Smooth muscle cell of the brain vasculature (primary cell): ENCODE measurements around the gene H3-3A.
"Not testable (repeated sequence)": the region's sequence is repeated elsewhere in the genome, so short reads cannot be mapped to it uniquely, and the experiment has no call there.

Experiments used
- DNase-seq: peaks from one replicate; pipeline ENCODE4 v3.0.0-alpha.2; 2012; ENCODE audit warnings: low read depth, low spot score

H3-3A gene

DNA sequence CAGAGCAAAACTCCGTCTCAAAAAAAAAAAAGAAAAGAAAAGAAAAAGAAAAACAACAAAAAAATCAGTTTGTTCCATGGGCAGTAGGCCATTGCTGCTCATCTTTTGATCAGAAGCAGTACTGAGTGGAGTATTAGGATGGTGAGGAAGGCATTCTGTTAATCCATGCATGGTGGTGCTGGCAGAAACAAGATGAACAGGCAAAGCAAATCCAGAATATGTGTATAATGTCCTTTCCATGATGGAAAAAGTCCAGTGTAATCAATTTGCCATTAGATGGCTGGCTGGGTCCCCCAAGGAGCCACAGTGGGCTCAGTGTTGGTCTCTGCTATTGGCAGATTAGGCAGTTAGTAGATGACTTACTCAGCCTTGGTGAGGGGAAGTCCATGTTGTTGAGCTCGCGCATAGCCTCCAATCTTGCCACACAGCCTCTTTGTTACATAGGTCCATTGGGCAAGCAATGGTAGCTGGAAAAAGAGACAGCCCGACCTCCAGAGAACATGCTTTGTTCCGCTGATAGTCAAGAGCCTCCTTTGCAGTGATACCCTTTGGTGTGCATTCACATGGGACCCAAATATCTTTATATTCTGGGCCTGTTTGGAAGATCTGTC lies 23.3 kb downstream of the H3-3A start:
- no peak for DNase-seq

DNA sequence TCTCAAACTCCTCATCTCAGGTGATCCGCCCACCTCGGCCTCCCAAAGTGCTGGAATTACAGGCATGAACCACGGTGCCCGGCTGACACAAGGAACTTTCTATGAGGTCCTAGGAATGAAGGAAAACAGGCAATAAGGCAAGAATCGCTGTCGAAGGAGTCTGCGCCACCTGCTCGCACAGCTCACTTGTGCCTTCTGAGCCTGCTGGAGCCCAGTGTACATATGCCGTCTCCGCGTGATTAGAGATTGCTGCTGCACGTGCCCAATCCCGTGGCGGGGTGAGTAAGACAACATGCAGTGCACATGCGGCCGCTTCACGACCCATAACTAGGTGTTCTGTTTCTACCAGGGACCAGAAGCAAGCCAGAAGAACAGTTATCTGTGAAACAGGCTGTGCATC lies 24.3 kb downstream of the H3-3A start:
- no peak for DNase-seq

DNA sequence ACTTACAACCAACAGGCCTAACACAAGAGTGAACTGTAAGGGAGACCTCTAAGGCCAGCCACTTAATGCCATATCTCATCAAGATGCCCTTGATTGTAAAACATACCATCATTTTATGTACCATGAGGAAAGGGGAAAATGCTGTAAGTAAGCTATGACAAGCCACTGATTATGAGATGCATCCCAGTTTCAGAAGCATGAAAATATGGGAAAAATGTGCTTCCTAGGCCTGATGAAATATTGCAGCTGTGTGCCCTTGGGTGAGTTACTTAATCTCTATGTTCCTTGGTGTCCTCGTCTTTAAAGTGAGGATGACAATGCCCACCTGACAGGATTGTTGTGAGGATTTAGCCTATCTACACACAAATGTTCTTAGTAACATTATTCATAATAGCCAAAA lies 28.9 kb downstream of the H3-3A start:
- no peak for DNase-seq

DNA sequence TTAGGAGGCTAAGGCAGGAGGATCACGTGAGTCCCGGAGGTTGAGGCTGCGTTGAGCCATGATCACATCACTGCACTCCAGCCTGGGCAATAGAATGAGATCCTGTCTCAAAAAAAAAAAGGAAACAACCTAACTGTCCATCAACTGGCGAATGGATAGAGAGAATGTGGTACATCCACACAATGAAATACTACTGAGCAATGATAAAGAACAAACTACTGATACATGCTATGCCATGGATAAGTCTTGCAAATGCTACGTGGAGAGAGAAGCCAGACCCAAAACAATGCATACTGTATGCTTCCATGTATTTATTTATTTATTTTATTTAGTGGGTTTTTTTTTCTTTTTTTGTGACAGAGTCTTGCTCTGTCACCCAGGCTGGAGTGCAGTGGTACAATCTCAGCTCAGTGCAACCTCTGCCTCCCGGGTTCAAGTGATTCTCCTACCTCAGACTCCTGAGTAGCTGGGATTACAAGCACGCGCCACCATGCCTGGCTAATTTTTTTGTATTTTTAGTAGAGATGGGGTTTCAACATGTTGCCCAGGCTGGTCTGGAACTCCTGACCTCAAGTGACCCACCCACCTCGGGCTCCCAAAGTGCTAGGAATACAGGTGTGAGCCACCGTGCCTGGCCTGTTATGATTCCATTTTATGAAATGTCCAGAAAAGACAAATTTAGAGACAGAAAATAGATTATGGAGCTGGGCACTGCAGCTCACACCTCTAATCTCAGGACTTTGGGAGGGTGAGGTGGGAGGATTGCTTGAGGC lies 29.7 kb downstream of the H3-3A start:
- not testable (repeated sequence) for DNase-seq

DNA sequence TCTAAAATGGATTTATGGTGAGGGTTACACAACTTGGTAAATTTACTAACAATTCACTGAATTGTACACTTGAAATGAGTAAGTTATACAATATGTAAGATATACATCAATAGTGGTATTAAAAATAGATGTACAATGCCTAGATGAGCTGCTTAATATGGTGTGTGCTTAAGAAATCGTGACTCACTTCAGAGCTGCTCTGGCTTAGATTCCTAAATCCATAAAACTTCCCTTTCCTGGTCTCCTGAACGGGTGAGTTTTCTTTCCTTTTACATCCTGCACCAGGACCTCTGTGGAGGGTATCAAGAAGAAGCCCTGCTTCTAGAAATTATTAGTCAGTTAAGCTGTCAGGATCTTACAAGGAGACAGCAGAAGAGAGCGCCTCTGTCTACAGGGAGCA lies 30.4 kb downstream of the H3-3A start:
- no peak for DNase-seq

DNA sequence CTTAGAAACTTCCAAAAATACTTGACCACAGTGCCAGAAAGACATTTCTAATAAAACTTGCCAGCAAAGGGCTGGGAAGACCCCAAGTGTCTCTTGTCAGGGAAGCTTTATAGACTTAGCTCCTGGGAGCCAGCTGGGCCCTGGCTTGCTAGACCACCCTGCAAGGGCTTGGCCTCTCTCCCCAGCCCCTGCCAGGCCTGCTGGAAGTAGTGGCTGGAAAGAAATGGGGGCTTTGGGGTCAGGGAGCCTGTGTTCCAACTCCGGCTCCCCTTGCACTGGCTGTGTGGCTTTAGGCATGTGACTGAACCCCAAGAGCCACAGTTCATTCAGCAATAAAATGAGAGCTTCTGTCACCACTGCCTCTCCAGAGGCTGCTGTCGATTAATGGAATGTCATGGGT lies 31.1 kb downstream of the H3-3A start:
- no peak for DNase-seq

DNA sequence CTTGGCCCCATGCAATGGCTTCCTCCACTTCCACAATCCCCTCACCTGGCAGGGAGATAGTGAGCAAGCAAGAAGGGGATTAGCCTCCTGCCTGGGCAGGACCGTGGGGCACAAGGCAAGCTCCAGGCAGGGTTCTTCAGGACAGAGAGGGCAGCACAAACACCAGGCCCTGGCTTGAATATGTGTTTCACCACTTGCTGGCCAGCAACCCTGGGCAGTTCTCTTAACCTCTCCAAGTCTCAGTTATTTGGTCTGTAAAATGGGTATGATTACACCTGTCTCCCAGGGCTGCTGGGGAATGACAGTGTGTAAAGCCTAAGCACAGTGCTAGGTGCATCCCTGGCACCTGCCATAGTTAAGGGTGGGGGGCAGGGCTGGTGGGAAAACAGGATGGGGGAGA lies 31.9 kb downstream of the H3-3A start:
- no peak for DNase-seq

DNA sequence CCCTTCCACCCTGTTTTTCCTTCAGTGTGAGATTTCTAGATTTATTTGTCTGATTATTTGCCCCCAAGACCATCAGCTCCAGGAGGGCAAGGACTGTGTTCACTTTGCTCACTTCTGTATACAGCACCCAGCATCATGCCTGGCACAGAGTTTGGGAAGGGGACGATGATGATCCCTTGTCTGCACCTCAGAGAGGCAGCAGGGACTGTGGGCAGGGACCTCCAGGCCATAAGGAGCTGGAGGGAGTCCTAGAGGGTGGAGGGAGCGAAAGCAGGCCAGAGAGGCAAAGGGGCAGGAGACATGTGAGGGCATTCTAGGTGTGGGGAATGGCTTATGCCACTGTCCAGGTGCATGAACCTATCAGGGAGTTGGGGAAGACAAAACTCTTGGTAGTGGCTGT lies 32.8 kb downstream of the H3-3A start:
- no peak for DNase-seq

DNA sequence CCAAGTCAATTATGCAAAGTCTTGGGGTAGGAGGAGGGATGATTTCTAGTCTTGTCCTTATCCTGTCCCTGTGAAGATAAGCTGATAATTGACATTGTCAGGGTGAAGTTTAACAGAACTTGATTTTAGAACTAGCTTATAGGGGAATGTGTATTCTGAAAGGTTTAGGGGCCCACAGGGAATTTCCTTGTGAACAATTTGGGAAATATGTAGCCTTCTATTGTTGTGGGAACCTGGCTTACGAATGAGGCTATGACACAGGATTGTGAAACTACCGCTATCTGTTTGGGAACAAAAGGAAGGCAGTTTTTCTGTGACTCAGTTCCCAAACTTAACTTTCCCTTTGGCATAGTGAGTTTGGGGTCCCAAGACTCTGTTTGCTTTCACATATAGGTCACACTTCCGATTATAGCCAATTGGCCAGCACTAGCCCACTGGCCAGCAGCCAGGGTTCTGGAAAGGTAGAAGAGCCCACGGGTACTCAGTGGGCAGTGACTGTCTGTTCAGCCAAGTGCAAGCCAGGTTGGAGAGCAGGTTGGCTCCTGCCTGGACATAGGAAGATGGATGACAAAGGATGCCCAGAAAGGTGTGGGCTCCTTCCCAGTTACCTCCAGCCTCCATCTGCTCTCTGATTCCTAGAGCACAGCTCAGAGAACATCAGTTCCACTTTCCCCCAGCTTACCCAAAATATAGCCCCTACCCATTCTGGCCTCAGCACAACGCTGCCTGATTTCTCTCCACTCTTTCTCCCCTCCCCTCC lies 35.5 kb downstream of the H3-3A start:
- no peak for DNase-seq

DNA sequence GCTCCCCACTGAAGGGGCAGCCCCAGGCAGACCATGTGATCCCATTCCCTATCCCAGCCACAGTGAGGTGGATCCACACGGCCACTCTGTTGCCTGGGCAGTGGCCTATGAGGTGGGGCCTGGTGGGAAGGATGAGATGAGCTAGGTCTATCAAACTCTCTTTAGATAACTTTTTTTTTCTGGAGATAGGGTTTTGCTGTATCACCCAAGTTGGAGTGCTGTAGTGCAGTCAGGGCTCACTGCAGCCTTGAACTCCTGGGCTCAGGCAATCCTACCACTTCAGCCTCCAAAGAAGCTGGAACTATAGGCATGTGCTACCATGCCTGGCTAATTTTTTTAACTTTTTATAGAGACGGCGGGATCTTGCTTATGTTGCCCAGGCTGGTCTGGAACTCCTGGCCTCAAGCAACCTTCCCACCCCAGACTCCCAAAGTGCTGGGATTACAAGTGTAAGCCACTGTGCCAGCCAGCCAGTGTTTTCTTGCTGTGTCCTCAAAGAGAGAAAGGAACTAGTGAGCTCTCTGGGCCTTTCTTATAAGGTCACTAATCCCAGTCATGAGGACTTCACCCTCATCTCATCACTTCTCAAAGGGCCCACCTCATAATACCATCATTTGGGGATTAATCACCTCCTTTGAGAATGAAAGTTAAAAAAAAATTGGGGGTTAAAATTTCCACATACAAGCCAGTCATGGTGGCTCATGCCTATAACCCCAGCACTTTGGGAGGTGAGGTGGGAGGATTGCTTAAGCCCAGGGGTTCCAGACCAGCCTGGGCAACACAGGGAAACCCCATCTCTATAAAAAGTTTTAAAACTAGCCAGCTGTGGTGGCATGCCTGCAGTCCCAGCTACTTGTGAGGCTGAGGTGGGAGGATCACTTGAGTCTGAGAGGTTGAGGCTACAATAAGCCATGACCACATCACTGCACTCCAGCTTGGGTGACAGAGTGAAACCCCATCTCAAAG lies 36.6 kb downstream of the H3-3A start:
- DNase-seq = no peak

DNA sequence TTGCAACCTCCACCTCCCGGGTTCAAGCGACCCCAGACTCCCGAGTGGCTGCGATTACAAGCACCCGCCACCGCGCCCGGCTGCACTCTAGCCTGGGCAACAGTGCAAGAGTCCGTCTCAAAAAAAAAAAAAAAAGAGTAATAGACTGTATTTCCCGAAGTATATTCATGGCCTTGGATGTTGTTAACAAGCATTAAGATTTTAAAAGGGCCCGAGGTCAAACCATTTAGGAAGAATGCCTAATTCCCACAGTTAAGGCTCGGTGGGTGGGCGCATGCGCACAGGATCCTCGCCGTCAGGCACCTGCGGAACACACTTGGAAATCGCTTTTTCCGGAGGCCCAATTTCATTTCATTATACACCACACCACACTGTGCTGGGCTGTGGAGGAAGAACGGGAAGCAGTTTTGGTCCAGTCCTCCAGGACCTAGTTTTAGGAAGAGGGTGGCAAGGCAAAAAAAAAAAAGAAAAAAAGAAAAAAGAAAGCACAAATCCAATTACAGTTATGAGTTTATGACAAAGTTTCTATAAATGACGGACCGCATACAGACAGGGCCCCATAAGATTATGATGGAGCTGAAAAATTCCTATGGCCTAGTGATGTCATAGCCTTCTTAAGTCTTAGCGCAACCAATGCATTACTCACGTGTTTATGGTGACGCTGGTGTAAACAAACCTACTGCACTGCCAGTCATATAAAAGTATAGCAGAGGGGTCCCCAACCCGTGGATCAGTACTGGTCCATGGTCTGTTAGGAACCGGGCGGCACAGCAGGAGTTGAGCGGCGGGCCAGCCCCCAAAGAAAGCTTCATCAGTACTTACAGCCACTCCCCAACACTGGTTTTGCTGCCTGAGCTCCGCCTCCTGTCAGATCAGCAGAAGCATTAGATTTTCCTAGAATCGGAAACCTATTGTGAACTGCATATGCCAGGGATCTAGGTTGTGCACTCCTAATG lies 38.2 kb downstream of the H3-3A start:
- no peak for DNase-seq

DNA sequence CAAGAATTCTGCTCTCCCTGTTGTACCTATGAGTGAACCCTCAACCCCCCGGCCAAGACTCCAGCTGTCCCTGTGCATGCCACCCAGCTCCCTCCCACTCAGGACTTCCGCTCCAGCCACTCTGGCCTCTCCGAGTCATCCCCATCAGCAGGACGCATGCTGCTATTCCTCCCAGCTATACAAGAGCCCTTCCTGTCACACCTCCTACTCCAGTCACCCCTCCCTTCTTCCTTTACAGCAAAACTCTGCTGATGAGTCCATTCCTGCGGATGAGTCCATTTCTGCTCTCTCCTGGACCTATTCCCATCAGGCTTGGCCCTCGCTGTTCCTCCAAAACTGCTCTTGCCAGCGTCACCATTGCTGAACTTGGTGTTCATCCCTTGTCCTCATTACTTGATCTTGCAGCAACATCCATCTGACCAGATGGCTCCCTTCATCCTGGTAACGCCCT lies 42.2 kb downstream of the H3-3A start:
- DNase-seq = no peak

DNA sequence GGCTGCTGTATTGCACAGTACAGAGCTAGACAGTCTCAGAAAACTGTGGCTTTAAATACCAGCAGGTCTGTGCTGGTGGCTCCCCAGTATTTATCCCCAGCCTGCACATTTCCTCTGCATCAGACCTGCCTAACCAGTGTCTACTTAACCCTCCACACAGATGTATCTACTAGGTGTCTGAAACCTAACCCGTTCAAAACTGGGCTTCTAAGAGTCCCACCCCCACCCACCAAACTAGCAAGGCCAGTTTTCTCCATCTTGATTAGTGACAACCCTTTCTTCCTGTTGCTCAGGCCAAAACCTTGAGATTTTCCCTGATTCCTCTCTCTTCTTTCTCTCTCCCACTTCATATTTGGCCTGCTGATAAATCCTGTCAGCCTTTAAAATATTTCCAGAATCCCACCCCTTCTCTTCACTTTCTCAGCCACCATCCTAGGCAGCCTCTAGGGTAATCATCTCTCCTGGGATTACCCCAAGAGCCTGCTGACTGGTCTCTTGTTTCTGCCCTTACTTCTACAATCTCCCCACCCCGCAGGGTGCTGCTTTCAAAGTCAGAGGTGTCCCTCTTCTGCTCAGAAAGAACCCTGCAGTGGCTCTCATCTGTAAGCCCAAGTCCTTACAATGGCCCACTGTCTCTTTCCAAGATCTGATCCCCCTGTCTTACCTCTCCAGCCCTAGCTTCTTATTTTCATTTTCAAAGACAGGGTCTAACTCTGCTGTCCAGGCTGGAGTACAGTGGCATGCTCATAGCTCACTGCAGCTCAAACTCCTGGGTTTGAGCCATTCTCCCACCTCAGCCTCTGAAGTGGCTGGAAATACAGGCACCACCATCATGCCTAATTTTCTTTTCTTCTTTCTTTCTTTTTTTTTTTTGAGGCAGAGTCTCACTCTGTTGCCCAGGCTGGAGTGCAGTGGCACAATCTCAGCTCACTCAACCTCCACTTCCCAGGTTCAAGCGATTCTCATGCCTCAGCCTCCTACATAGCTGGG lies 45.2 kb downstream of the H3-3A start:
- DNase-seq = no peak

DNA sequence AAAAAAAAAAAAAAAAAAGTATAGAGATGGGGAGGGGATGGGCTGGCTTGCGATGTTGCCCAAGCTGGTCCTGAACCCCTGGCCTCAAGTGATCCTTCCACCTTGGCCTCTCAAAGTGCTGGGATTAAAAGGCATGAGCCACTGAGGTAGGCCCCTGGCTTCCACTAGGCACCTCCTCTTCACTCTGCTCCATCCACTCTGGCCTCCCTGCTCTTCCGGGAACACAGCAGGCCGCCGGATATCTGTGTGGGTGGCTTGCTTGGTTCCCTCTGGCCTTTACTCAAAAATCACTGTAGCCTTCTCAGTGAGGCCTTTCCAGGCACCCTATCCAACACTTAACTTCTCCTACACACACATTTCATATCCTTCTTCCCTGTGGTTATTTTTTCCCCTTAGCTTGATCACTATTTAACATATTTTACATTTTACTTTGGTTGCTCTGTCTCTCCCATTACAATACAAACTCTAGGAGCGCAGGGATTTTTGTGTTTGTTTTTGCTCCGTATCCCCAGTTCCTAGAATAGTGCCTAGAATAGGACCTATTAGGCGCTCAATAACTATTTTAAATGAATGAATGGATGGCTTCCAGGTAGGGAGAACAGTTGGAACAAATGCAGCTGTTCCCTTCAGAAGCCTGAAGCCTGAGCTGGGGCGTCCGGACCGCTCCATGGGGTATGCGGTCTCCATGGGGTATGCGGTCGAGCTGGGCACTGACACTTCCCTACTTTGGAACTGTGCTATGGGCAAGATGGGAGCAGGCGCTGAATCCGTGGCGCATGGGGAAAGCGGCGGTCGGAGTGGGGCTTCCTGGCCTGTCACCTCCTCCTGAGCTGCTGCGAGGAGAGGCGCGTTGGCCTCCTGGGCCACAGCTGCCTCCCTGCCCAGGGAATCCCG lies 46.7 kb downstream of the H3-3A start:
- DNase-seq = no peak

DNA sequence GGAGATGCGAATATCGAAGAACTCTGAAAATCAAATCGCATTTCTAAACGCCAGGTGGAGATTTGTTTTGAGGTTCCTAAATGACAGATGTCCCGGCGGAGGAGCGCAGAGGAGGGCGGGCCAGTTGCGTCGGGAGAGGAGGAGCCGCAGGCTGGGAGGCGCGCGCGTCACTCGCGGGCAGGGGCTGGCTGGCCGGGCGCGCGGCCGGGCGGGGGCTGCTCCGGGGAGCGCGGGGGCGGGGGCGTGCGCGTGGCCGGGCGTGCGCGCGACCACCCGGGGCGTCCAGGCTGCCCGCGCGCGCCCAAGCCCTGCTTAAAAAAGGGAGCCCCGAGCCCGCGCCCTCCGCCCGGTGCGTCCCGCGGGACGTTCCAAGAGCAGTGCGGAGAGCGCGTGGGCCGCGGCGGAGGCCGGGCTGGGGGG lies 47.3 kb downstream of the H3-3A start:
- no peak for DNase-seq

DNA sequence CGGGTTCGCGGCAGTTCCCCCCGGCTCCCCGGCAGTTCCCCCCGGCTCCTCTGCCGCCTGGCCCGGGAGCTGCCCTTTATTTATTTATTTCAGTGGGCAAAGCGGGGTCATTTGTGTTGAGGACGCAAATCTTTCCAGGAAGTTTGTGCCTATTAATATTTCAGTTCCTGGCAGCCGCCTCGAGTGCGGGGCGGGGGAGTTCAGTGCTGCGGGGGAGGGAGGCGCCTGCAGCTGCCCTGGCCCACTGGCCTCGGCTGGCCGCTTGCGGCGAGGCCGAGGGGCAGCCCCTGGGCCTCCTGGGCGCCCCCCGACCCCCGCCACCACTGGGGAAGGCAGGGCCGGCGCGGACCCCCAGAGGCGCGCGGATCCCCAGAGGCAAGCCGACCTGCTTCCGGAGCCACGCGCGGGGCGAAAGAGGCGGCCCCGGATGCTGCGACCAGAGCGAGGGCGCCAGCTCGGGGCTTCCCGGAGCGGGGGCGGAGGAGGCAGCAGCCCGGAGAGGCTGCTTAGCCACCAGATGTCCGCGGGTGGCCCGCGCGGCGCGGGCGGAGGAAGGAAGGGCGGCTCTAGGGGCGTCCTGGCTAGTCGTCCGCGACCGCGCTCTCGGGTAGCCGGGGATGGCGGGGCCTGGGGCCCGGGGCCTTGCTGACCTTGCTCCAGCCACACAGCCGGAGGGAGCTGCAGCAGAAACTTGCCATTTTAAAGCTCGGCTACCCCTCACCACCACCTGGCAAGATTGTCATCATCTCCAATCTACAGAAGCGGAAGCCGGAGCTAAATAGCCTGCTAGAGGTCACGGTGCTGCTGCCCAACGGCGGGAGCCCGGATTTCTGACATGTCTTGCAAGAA lies 48.0 kb downstream of the H3-3A start:
- no peak for DNase-seq
